MV-4-11 (cell line): ENCODE results near the gene CYBRD1.
"Not testable (repeated sequence)": the region's sequence is repeated elsewhere in the genome, so short reads cannot be mapped to it uniquely, and the experiment has no call there.

ENCODE experiments used
- DNase-seq: peaks from one replicate; lab custom pipeline; 2025; lab: John Stamatoyannopoulos, UW

Gene CYBRD1

DNA sequence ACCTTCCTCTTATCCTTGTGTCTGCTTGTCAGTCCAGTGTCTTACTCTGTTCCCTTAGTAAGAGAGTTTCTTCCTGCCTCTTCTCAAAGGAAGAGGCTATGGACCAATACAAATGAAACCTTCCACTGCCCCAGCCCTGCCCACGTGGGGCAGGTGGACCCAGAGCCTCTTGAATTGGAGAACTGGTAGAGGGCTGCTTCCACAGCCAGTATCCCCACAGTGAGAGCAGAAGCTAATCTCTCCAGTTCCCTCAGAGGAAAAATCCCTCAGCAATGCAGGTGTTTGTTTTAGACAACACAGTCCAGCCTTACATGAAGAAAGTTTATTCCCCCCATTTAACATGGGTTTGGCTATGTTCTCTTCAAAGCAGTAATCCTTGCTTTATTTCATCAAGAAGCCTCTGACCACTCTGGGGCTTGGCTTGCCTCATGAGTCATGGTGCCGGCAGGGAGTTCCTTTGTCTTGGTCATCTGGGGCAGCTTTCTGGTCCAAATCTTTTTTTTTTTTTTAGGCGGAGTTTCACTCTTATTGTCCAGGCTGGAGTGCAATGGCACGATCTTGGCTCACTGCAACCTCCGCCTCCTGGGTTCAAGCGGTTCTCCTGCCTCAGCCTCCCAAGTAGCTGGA, 6.5 kb upstream of the CYBRD1 start:
- peak; percentile 43 for DNase-seq

GRCh38 chr2:171516793-171517192, 5.5 kb upstream of the CYBRD1 start:
- no peak for DNase-seq

- DNase-seq: no peak
Observed at GRCh38 chr2:171520471-171520870, 1.8 kb upstream of the CYBRD1 start.

- DNase-seq: no peak
Observed at GRCh38 chr2:171521361-171522051, 768 bp upstream of the CYBRD1 start.

DNA sequence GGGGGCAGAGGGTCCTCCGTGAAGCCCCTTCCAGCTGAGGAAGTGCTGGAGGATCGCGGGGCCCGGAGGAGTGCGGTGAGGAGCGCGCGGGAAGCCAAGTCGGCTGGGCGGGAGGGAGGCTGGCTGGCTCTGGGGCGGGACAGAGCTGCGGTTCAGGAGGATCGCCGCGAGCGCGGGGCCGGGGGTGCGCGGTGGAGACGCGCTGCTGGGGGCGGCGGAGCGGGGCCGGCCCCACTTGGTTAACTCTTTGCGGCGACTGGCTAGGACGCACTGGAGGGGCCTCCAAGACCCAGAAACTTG, 464 bp downstream of the CYBRD1 start:
- DNase-seq: no peak

- peak; percentile 82 for DNase-seq
Observed at GRCh38 chr2:171523088-171524017, 1.1 kb downstream of the CYBRD1 start.

- peak; percentile 21 for DNase-seq
Observed at GRCh38 chr2:171524018-171524401, 1.7 kb downstream of the CYBRD1 start.

DNA sequence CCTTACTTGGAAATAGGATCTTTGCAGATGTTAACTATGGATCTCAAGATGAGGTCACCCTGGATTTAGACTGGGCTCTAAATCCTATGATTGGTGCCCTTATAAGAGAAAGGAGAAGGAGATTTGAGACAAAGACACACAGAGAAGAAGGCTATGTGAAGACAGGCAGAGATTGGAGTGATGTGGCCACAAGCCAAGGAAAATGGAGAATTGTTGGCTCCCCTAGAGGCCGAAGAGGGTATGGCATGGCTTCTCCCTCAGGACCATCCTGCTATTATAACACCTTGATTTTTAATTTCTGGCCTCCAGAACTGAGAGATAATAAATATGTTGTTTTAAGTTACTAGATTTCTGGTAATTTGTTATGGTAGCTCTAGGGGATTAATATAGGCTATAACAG, 7.6 kb downstream of the CYBRD1 start:
- DNase-seq: no peak

DNA sequence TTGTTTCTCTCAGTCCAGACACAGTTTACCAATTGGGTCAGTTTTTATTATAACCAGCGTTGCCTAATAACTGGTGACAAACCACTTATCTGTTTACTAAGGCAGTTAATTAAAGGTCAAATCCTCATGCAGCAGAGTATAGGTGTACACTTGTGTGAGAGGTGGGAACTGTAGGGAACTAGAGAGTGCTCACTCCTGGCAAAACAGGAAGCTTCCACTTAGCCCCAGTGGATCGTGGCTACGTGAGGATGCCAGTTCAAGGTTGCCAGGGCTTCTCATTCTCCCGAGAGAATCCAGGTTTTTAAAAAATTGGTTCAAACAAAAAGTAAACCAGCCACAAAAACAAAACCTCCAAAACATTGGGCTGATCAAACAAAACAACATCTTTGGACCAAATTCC, 8.1 kb downstream of the CYBRD1 start:
- no peak for DNase-seq

GRCh38 chr2:171530859-171531258, 8.6 kb downstream of the CYBRD1 start:
- not testable (repeated sequence) for DNase-seq

GRCh38 chr2:171531291-171531690, 9.0 kb downstream of the CYBRD1 start:
- DNase-seq: peak; percentile 18

GRCh38 chr2:171531836-171532450, 9.7 kb downstream of the CYBRD1 start:
- peak; percentile 18 for DNase-seq

- DNase-seq: no peak
Observed at GRCh38 chr2:171533331-171533730, 11.1 kb downstream of the CYBRD1 start.

GRCh38 chr2:171535528-171535927, 13.3 kb downstream of the CYBRD1 start:
- not testable (repeated sequence) for DNase-seq

DNA sequence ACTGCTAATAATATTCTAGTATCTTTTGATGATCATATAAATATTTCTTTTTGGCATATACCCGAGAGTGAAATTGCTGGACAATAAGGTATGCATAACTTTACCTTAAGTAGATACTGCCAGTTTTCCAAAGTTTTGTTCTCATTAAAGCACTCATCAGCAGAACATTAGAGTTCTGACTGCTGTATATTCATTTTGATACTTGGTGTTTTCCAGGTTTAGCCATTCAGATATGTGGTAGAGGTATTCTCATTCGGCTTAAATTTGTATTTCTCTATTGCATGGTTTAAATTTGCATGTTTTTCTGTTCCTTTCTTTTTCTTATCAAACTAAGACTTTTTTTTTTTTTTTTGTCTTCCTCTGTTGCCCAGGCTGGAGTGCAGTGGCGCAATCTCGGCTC, 18.2 kb downstream of the CYBRD1 start:
- DNase-seq: no peak

DNA sequence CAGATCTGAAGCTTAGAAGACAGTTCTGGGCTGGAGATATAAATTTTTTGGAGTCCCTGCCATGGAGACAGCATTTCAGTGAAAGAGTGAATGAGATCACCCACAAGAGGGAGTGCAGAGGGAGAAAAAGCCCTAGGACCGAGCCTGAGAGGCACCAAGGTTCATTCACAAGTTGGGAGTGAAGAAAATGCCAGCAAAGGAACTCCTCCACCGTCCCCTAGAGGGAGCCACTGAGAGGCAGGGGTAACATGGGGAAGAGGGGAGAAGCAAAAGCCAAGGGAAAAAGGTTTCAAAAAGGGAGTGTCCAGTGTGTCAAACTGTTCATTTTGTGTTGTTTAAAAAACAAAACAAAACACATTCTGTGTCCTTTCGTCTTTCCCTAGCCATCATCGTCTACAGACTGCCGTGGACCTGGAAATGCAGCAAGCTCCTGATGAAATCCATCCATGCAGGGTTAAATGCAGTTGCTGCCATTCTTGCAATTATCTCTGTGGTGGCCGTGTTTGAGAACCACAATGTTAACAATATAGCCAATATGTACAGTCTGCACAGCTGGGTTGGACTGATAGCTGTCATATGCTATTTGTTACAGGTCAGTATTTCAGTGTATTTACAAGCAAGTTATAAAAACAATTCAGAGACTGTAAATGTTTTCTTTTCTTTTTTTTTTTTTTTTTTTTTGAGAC, 19.1 kb downstream of the CYBRD1 start:
- peak; percentile 18 for DNase-seq

DNA sequence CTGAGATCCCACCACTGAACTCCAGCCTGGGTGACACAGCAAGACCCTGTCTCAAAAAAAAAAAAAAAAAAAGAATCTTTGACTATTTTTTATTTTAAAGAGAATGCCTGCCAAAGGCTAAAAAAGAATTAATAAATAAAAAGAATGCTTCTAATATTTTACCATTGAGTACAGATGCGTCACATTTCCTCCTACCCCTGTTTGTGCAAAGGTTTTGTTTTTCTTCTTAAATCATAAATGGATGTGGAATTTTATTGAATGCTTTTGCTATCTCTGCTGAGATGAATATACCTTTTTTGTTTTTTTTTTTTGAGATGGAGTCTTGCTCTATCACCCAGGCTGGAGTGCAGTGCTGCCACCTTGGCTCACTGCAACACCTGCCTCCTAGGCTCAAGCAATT, 22.8 kb downstream of the CYBRD1 start:
- no peak for DNase-seq

DNA sequence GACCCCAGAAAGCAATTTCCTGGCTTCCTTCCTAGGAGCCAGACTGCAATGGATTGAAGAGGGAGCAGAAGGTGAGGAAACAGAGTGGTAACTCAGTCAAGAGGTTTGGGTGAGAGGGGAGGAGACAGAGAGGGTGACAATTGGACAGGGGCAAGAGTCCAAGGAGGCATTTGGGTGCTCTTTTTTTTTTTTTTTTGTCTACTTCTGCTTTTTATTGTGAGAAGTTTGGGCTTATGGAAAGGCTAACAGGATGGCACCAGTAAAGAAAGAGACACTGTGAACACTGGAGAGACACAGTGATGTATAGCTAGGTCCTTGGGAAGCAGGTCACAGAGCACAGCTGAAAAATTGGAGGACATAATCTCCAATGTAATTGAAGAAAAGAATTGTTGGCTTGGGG, 25.0 kb downstream of the CYBRD1 start:
- peak; percentile 59 for DNase-seq

- no peak for DNase-seq
Observed at GRCh38 chr2:171547720-171548119, 25.4 kb downstream of the CYBRD1 start.

DNA sequence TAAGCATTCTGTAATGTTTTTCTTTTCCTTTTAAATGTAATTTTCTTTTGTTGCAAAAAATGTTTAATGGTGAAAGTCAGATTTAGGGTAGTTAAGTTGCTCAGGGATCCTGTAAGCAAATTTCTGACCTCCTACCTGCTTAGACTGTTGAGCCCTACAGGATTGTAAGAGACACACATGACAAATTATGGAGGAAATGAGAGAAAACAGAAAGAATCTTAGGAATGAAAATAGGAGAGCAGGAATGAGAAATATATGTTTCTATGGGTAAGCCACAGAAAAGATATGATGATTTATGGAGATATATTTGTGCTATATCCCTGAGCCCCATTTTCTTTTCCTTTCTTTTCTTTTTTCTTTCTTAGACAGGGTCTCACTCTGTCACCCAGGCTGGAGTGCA, 28.3 kb downstream of the CYBRD1 start:
- no peak for DNase-seq

DNA sequence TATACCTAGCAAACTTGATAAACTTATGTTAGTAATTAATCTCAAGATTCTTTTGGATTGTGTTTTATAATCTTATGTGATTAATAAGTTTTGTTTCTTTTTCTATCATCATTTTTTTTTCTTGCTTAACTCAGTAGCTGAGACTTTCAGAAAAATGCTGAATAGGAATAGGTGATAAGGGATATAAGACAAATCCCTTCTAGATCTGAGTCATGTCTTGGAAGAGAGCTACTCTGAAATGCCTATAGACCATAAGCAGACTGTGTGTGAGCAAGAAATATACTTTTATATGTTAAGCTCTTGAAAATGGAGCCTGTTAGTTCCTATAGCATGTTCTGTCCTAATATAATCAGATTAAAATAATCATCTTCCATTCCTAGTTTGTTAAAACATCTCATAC, 29.6 kb downstream of the CYBRD1 start:
- DNase-seq: no peak

DNA sequence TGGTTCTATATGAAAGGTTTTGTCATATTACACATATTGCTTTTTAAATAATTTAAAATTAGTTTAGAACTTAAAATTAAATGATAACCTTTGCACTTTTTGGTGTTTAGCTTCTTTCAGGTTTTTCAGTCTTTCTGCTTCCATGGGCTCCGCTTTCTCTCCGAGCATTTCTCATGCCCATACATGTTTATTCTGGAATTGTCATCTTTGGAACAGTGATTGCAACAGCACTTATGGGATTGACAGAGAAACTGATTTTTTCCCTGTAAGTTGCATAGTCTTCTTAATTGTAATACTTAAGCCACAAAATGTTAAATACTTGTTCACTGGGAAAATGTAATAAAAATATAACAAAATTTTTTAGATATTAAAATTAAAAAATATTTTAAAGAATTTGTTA, 31.0 kb downstream of the CYBRD1 start:
- DNase-seq: no peak
